ENCODE data around the gene CNIH2. TPM values are rescaled to one million over a fixed set of nuclear protein-coding genes. Genes with fewer than 3 reads are reported as not detected.

Gene CNIH2
- total and polyA plus RNA-seq, 9 of the 15 experiments (the other 6 are each of a cell fraction or from before 2014, with no cell fraction given), result 0.26 to 0.89 (median 0.40) TPM; not detected in 4

- TF ChIP-seq JUN (IDR thresholded peaks at IDR 0.05; ENCODE audit: borderline replicate concordance, low read depth, low read length) (peak; percentile 47; the same call in 1 of the 2 replicates), JUN (CRISPR knock-in tag; IDR thresholded peaks at IDR 0.05; ENCODE audit: borderline replicate concordance) (no peak), ZNF830 (CRISPR knock-in tag; IDR thresholded peaks at IDR 0.05) (no peak), E2F1 (CRISPR knock-in tag; IDR thresholded peaks at IDR 0.05) (peak; percentile 64), NUFIP1 (IDR thresholded peaks at IDR 0.05; ENCODE audit: partially characterized antibody) (no peak), ZNF143 (CRISPR knock-in tag; IDR thresholded peaks at IDR 0.05) (no peak), GTF3C2 (IDR thresholded peaks at IDR 0.05; ENCODE audit: borderline replicate concordance, extremely low read depth, insufficient read length) (no peak), ZNF436 (CRISPR knock-in tag; IDR thresholded peaks at IDR 0.05) (no peak), SIRT6 (IDR thresholded peaks at IDR 0.05; ENCODE audit: low read depth, low read length) (no peak), MXI1 (IDR thresholded peaks at IDR 0.05; ENCODE audit: low read depth, low read length) (no peak), ZNF668 (CRISPR knock-in tag; IDR thresholded peaks at IDR 0.05) (no peak), ZNF644 (tag; IDR thresholded peaks at IDR 0.05; ENCODE audit: low read depth) (no peak), RREB1 (CRISPR knock-in tag; IDR thresholded peaks at IDR 0.05) (peak; percentile 77; the same call in 1 of the 2 replicates), ZFP91 (CRISPR knock-in tag; IDR thresholded peaks at IDR 0.05) (no peak), RBFOX2 (IDR thresholded peaks at IDR 0.05; ENCODE audit: low read depth, low read length) (peak; percentile 97)
Observed at GRCh38 chr11:66288671-66289547, 10.9 kb downstream of the CNIH2 start, which contains the start of gene YIF1A (continued).

Data from K562 (cell line).